A549 treated with CpdA at 1 μM for 4 hours (cell line): Measurements from ENCODE around the gene MYO1A. TPM values are rescaled to one million over a fixed set of nuclear protein-coding genes. Genes with fewer than 3 reads are reported as not detected.

Source experiments
- total RNA-seq: library from RNA; stranded (reverse); fragments of 200-300 nt; extraction: Qiagen RNA extraction; gene quantifications from 5 replicates; pipeline ENCODE4 v1.2.3, GENCODE V29; 2022; ENCODE audit warnings: low read depth

MYO1A gene
- 0.12 to 0.55 TPM (median 0.22 TPM) in 4 of 5 replicates, not detected in the other for total RNA-seq

DNA sequence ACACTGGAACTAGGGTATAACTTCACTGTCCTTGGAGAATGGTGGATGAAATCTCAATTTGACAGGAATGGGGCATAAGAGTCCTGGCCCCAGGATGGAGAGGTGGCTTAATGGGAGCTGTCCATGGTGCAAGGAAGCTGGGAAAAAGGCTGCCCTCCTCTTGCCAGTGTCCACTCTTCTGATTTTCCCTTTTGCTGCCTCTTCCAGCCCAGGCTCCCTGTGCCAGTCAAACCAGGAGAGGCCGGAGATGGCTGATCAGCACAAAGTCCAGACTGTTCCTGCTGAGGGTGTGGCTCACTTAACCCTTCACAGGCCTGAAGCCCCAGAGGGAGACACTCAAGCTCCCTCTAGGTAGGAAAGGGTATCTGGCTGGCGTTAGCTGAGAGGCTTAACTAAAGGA lies at the start of gene MYO1A:
Gene MYO1A (minus strand): TSS at position 240 of the 400 bp plus-strand sequence. CDS start 1,806 bp downstream, outside the sequence.

GRCh38 chr12:57088354-57089270 lies 38.7 kb upstream of the MYO1A start, which contains the start of gene NAB2:
Gene NAB2, plus strand, starts transcription at chr12:57089114. Its CDS starts 158 bp downstream, at chr12:57089272.

GRCh38 chr12:57078519-57079404 lies 28.8 kb upstream of the MYO1A start, which contains the start of gene NEMP1:
Gene NEMP1, minus strand, starts transcription at chr12:57078791. Its CDS starts 46 bp downstream, at chr12:57078745.

GRCh38 chr12:57016348-57016747 lies 33.6 kb downstream of the MYO1A start, which contains the start of gene TAC3:
Gene TAC3, minus strand, starts transcription at chr12:57016529. Its CDS starts 732 bp downstream, at chr12:57015797.

DNA sequence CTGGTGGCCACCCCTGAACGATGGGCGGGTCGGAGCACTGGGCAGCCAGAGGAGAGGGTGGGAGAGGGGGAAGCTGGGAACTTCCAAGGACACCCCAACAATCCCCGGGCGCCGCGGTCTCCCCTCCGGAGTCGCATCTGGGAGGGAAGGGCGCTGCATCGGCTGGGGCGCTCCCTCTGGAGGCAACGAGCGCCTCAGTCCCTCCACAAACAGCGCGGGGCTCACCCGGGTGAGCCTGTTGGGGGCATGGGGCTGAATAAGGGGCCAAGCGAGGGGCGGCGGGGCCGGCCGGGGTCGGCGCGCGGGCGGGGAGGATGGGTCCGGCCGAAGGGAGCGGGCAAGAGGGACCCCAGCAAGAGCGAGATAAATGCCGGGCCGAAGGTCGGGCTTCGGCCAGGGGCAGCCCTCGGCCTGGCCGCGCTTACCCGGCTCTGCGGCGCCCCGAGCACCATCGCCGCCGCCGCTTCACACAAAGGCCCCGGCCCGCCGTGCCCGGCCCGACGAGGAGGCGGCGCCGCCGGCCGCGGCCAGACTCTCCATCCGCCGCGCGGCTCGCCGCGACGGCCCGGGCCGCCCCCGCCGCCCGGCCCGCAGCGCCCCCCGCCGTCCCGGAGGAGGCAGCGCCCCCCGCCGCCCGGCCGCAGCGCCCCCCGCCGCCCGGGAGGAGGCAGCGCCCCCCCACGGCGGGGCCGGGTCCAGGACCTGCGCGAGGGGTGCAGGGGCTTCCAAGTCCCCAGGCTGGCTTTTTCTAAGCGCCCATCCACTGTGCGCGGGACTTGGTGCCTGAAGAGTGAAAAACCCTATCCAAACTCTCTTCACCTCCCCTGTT lies 43.7 kb downstream of the MYO1A start, which contains the start of gene ZBTB39:
Gene ZBTB39 (minus strand): TSS at position 567 of the 829 bp plus-strand sequence. CDS start 1,629 bp downstream, outside the sequence.

Other genes with a start within 250 kb of the MYO1A start
- gene SDR9C7, start 115.7 kb downstream of the MYO1A start, total RNA-seq: 0.05 TPM in 1 of 5 replicates, not detected in the others
- gene RDH16, start 92.5 kb downstream of the MYO1A start, total RNA-seq: 0.05 to 0.15 TPM (median 0.08 TPM) in 5 replicates
- gene ZBTB39, start 43.6 kb downstream of the MYO1A start, total RNA-seq: 4.5 to 5.8 TPM (median 5.5 TPM) in 5 replicates
- 0.18 to 0.31 TPM (median 0.24 TPM) in 3 of 5 replicates, not detected in the others for gene TAC3, start 33.6 kb downstream of the MYO1A start, total RNA-seq
- 14.5 to 18.6 TPM (median 16.8 TPM) in 5 replicates for gene NEMP1, start 28.7 kb upstream of the MYO1A start, total RNA-seq
- gene NAB2, start 39.0 kb upstream of the MYO1A start, total RNA-seq: 15.0 to 18.4 TPM (median 17.2 TPM) in 5 replicates
- gene STAT6, start 61.2 kb upstream of the MYO1A start, total RNA-seq: 47.6 to 60.8 TPM (median 48.7 TPM) in 5 replicates
- 18.5 to 27.8 TPM (median 20.2 TPM) in 5 replicates for gene LRP1, start 78.4 kb upstream of the MYO1A start, total RNA-seq
- not detected in 5 replicates for gene LRP1-AS, start 97.5 kb upstream of the MYO1A start, total RNA-seq
- 3.8 to 6.1 TPM (median 5.9 TPM) in 5 replicates for gene NXPH4, start 166.7 kb upstream of the MYO1A start, total RNA-seq
- 127 to 135 TPM (median 131 TPM) in 5 replicates for gene SHMT2, start 179.6 kb upstream of the MYO1A start, total RNA-seq
- gene STAC3, start 201.1 kb upstream of the MYO1A start, total RNA-seq: 0.20 to 0.64 TPM (median 0.53 TPM) in 5 replicates